ENCODE data around the gene ERG. TPM values are rescaled to one million over a fixed set of nuclear protein-coding genes. Genes with fewer than 3 reads are reported as not detected.

Gene ERG
- total and polyA plus RNA-seq, 2 experiments from 2014 or later, result 0.14 to 0.44 TPM

GRCh38 chr21:38428211-38428610 lies 70.1 kb downstream of the ERG start:
- H3K27ac Mint-ChIP-seq, result no peak overlapping the region
- no peaks in the 10 kb centered on the region for H3F3A ChIP-seq (replicated peaks; ENCODE audit: low read depth)
- no peak overlapping the region for H3K4me2 ChIP-seq
- H3K4me3 Mint-ChIP-seq, result no peak overlapping the region
- H3K27ac ChIP-seq (ENCODE audit: low read depth), result no peak overlapping the region
- no peaks in the 10 kb centered on the region for H3K4me1 ChIP-seq (ENCODE audit: insufficient read depth)
- no peaks in the 10 kb centered on the region for H3K4me1 Mint-ChIP-seq
- H4K20me1 ChIP-seq (replicated peaks; ENCODE audit: insufficient read depth), result no peaks in the 10 kb centered on the region
- peaks cover 4% of the 10 kb centered on the region; the same call in 1 of the 3 replicates for H3K36me3 Mint-ChIP-seq (ENCODE audit: low read depth)
- H3K36me3 ChIP-seq (ENCODE audit: insufficient read depth), result no peaks in the 10 kb centered on the region
- TF ChIP-seq EZH2phosphoT487 (IDR thresholded peaks at IDR 0.05; ENCODE audit: unreplicated experiment), result no peak
- no peaks in the 10 kb centered on the region for H3K27me3 ChIP-seq (ENCODE audit: insufficient read depth)
- no peaks in the 10 kb centered on the region for H3K79me2 ChIP-seq (replicated peaks; ENCODE audit: insufficient read depth)
- H3K9me2 ChIP-seq (ENCODE audit: insufficient read depth), result no peaks in the 10 kb centered on the region
- H3K4me3 ChIP-seq, result no peak overlapping the region
- DNase-seq (ENCODE audit: low spot score), result no peak
- peaks cover 9% of the 10 kb centered on the region for H3K27me3 Mint-ChIP-seq (ENCODE audit: insufficient read depth, low read depth, poor library complexity)
- ATAC-seq, result no peak
- H2AFZ ChIP-seq, result no peak overlapping the region
- H3K9me3 Mint-ChIP-seq, result peaks cover 8% of the 10 kb centered on the region; the same call in 2 of the 3 replicates

- Histone ChIP-seq H3K4me1 (ENCODE audit: insufficient read depth) (no peaks in the 10 kb centered on the region), H3K9me2 (ENCODE audit: insufficient read depth) (no peaks in the 10 kb centered on the region), H4K20me1 (replicated peaks; ENCODE audit: insufficient read depth) (no peaks in the 10 kb centered on the region), H3K79me2 (replicated peaks; ENCODE audit: insufficient read depth) (no peaks in the 10 kb centered on the region), H3K27me3 (ENCODE audit: insufficient read depth) (no peaks in the 10 kb centered on the region), H3K4me3 (no peak overlapping the region), H3F3A (replicated peaks; ENCODE audit: low read depth) (no peaks in the 10 kb centered on the region), H3K36me3 (ENCODE audit: insufficient read depth) (no peaks in the 10 kb centered on the region), H2AFZ (no peak overlapping the region), H3K27ac (ENCODE audit: low read depth) (no peak overlapping the region), H3K4me2 (no peak overlapping the region)
- Mint-ChIP-seq H3K36me3 (ENCODE audit: low read depth) (no peaks in the 10 kb centered on the region), H3K4me1 (no peaks in the 10 kb centered on the region), H3K9me3 (no peaks in the 10 kb centered on the region; the same call in 2 of the 3 replicates), H3K4me3 (no peak overlapping the region), H3K27me3 (ENCODE audit: insufficient read depth, low read depth, poor library complexity) (peaks cover 11% of the 10 kb centered on the region), H3K27ac (no peak overlapping the region)
- ATAC-seq, result no peak
- DNase-seq (ENCODE audit: low spot score), result no peak
- TF ChIP-seq CTCF (conservative IDR thresholded peaks at IDR 0.05; ENCODE audit: low read depth in 2 of 2) (no peak), EZH2phosphoT487 (IDR thresholded peaks at IDR 0.05; ENCODE audit: unreplicated experiment) (no peak), ZNF331 (CRISPR knock-in tag; IDR thresholded peaks at IDR 0.05; ENCODE audit: low read depth) (no peak), ETS1 (IDR thresholded peaks at IDR 0.05) (no peak), ZNF462 (CRISPR knock-in tag; IDR thresholded peaks at IDR 0.05) (no peak), JUNB (IDR thresholded peaks at IDR 0.05; ENCODE audit: unreplicated experiment) (no peak), STAT1 (IDR thresholded peaks at IDR 0.05; ENCODE audit: unreplicated experiment) (no peak), CREB1 (CRISPR knock-in tag; IDR thresholded peaks at IDR 0.05; ENCODE audit: low read depth) (no peak)
Observed at GRCh38 chr21:38424305-38425019, 73.8 kb downstream of the ERG start.
